NCI-H526 (cell line): Measurements from ENCODE around the gene ALDH3B1.

Experiments
- DNase-seq, 2 experiments: peaks; one replicate each; lab custom pipeline; 2025; lab: John Stamatoyannopoulos, UW

ALDH3B1 gene

DNA sequence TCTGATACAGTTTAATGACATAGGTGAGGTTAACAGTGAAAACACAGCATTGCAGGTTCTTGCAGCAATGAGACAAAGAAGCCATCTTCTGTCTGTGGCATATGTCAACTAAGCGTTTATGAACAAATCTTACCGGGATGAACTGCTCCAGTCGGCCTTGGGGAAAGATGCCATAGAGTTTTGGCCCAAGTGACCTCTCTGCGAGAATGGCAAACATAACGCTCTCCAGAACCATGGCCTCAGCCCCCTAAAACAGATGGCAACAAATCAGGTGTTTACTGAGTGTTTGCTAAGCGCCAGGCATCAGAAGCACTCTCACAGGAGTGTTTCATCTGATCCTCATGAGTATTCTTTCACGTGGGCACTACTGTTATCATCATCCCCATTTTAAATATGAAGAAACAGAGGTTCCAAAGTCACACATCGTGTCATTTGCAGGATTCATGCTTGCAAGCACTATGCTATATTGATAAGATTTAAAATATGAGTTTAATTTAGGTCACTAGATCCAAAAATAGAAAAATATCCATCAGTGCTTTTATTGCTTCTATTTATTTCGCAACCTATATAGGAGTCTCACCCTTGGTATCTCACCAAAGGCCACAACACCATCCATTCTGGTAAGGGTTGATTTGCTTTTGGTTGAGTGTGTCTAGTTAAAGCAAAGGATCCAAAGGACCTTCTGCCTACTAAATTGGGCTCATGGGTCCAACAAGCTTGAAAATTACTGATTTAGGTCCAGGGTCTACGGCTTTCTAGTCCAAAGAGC lies 64.6 kb downstream of the ALDH3B1 start:
- no peak for DNase-seq

DNA sequence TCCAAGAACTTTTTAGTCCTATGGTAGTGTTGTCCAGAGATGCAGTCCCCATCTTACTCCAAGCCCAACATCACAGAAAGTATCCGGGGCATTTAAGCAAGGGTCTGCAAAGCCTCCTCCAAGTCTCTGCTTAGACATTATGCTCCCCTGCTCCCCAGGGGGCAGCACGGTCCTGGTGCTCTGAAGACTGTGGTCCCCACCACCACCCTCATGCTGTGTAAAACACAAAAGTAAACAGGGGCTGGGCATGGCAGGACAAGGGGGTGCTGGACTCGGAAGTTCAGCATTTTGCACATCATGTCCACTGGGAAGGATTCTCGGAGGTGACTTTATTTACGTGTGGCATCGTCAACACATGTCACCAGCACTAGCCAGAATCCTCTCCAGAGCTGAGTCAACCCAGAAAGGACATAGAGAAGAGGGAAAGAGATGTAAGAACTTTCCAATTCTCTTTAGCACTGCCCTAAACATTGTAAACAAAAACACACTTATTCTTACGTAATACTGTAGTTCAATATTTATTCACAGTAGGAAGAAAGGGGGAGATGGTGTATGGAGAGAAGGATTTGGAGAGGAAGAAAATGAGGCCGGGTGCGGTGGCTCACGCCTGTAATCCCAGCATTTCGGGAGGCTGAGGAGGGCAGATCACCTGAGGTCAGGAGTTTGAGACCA lies 66.4 kb downstream of the ALDH3B1 start:
- DNase-seq: peak in 1 of 2 experiments; percentile 27

DNA sequence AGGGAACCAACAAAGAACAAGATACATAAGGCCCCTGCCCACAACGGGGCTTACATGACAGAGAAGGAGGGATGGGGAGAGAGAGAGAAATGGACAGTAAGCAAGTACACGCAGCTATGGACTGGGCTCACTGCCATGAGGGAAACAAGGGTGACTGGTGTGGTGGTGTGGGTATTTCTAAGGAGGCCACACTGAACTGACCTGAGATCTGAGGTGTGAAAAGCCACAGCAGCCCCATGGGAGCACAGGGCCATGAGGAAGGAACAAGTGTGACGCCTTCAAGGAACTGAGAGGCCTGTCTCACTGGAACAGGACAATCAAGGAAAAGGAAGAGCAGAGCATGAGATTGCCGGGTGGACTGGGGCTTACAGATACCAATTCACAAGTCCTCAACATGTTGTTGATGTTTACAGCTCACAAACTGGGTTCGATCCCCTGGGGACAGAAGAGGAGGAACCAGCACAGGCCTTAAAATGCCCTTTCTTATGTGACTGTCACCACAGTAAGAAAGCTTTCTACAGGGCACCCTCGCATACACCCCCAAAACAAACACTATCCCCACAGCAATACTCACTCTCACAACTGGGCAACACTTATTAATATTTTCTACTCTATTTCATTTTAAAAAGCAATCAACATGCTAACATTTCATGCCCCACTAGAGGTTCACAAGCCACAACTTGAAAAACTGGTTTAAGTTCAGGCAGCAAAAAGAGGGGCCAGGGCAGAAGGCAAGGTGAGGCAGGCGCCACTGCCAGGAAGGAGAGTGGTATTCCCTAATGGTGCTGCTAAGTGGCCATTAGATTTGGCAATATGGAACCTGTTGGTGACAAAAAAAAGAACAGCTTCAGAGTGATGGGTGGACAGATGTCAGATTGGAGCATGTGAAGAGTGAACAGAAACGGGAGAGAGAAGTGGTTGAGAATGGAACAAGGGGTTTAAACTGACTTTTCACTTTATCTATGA lies 67.8 kb downstream of the ALDH3B1 start:
- DNase-seq: no peak
